ENCODE results near the gene ZNF549. TPM values are rescaled to one million over a fixed set of nuclear protein-coding genes. Genes with fewer than 3 reads are reported as not detected.

ZNF549 gene
- total RNA-seq, 1 donor from 2014 or later: 6.0 TPM

- no peak overlapping the region for H3K4me3 ChIP-seq
- ATAC-seq: no peak
- no peak for TF ChIP-seq CTCF (IDR thresholded peaks at IDR 0.05)
- no peak overlapping the region for H3K27ac ChIP-seq
- no peaks in the 10 kb centered on the region for H3K27me3 ChIP-seq (ENCODE audit: low read depth)
- H3K4me1 ChIP-seq: no peaks in the 10 kb centered on the region
- peaks cover 72% of the 10 kb centered on the region for H3K9me3 ChIP-seq
- intact Hi-C loops (cut with DNase I): no loop called here
- no peak for DNase-seq
- H3K36me3 ChIP-seq: peaks cover 82% of the 10 kb centered on the region
Observed at GRCh38 chr19:57552432-57552831, 25.3 kb downstream of the ZNF549 start.

GRCh38 chr19:57557659-57558058 lies 30.5 kb downstream of the ZNF549 start:
- ATAC-seq (no peak), DNase-seq (no peak)
- intact Hi-C loops (cut with DNase I): no loop called here
- peaks cover 37% of the 10 kb centered on the region for H3K36me3 ChIP-seq
- no peak overlapping the region for H3K4me3 ChIP-seq
- H3K27ac ChIP-seq: no peak overlapping the region
- H3K4me1 ChIP-seq: peaks cover 21% of the 10 kb centered on the region
- H3K9me3 ChIP-seq: peaks cover 26% of the 10 kb centered on the region
- no peaks in the 10 kb centered on the region for H3K27me3 ChIP-seq (ENCODE audit: low read depth)
- TF ChIP-seq CTCF (IDR thresholded peaks at IDR 0.05): no peak

GRCh38 chr19:57558525-57558924 lies 31.4 kb downstream of the ZNF549 start:
- peak overlapping the region; percentile 97 for H3K4me3 ChIP-seq
- H3K9me3 ChIP-seq: peaks cover 25% of the 10 kb centered on the region
- no peak for DNase-seq
- no peak for TF ChIP-seq CTCF (IDR thresholded peaks at IDR 0.05)
- peaks cover 31% of the 10 kb centered on the region for H3K36me3 ChIP-seq
- intact Hi-C loops (cut with DNase I): no loop called here
- ATAC-seq: no peak
- H3K4me1 ChIP-seq: peaks cover 21% of the 10 kb centered on the region
- no peaks in the 10 kb centered on the region for H3K27me3 ChIP-seq (ENCODE audit: low read depth)
- no peak overlapping the region for H3K27ac ChIP-seq

GRCh38 chr19:57559008-57559403 lies 31.9 kb downstream of the ZNF549 start:
- Histone ChIP-seq H3K27me3 (ENCODE audit: low read depth) (no peaks in the 10 kb centered on the region), H3K4me1 (peaks cover 21% of the 10 kb centered on the region), H3K36me3 (peaks cover 26% of the 10 kb centered on the region), H3K27ac (peak overlapping the region; percentile 72), H3K9me3 (peaks cover 25% of the 10 kb centered on the region), H3K4me3 (peak overlapping the region; percentile 97)
- ATAC-seq (peak; percentile 54 to 67), DNase-seq (peak; percentile 43)
- no peak for TF ChIP-seq CTCF (IDR thresholded peaks at IDR 0.05)
- intact Hi-C loops (cut with DNase I): no loop called here

- intact Hi-C loops (cut with DNase I): no loop called here
- no peak for TF ChIP-seq CTCF (IDR thresholded peaks at IDR 0.05)
- Histone ChIP-seq H3K27ac (peak within 1 kb of the TSS; percentile 72), H3K27me3 (ENCODE audit: low read depth) (no peaks in the 10 kb centered on the region), H3K4me1 (peaks cover 21% of the 10 kb centered on the region), H3K4me3 (peak within 1 kb of the TSS; percentile 97), H3K9me3 (peaks cover 25% of the 10 kb centered on the region), H3K36me3 (peaks cover 21% of the 10 kb centered on the region)
- DNase-seq (peak; percentile 93), ATAC-seq (peak; percentile 100)
Observed at GRCh38 chr19:57559404-57560025, 32.4 kb downstream of the ZNF549 start, which contains the start of gene ZNF550. ZNF550 (minus strand) TSS chr19:57559863; CDS start chr19:57559682, 181 bp downstream.

Data from lower lobe of right lung (tissue), 2 donors.